ENCODE measurements around the gene TNFRSF1A. TPM values are rescaled to one million over a fixed set of nuclear protein-coding genes. Genes with fewer than 3 reads are reported as not detected.

Gene TNFRSF1A
- total RNA-seq, 1 experiment from 2014 or later: 108 TPM

GRCh38 chr12:6314776-6315175, 27.1 kb downstream of the TNFRSF1A start:
- no peaks in the 10 kb centered on the region for H3K4me1 ChIP-seq (ENCODE audit: control insufficient read depth, insufficient read depth, low read length)
- TF ChIP-seq CTCF (IDR thresholded peaks at IDR 0.05): no peak
- TF ChIP-seq REST (IDR thresholded peaks at IDR 0.05; ENCODE audit: insufficient read depth in 1 of 2, low read depth in 2 of 2, low read length in 1 of 2): no peak
- no peak for TF ChIP-seq TCF7L2 (IDR thresholded peaks at IDR 0.05; ENCODE audit: low read depth, low read length)
- TF ChIP-seq SIN3A (IDR thresholded peaks at IDR 0.05; ENCODE audit: borderline replicate concordance, insufficient read depth, low read depth, low read length): no peak
- TF ChIP-seq POLR2AphosphoS5 (IDR thresholded peaks at IDR 0.05; ENCODE audit: low read depth, low read length): no peak

GRCh38 chr12:6313326-6313940, 28.4 kb downstream of the TNFRSF1A start:
- DNase-seq (ENCODE audit: low read depth, low spot score) (no peak), ATAC-seq (no peak)
- BruUV-seq (replicated peaks): no TSS peak
- no peaks in the 10 kb centered on the region for H3K27me3 ChIP-seq (ENCODE audit: control insufficient read depth, insufficient read depth, low read length)
- H3K4me1 ChIP-seq (ENCODE audit: control insufficient read depth, insufficient read depth, low read length): no peaks in the 10 kb centered on the region
- H3K36me3 ChIP-seq (ENCODE audit: control insufficient read depth, insufficient read depth, low read length): no peaks in the 10 kb centered on the region
- intact Hi-C loops (cut with micrococcal nuclease; ENCODE audit: unreplicated experiment) (no loop called here), in situ Hi-C loops (cut with HindIII; ENCODE audit: low pct_unique_long_range_greater_than_20kb, low sequenced_read_pairs) (no loop called here)
- TF ChIP-seq CTCF (IDR thresholded peaks at IDR 0.05): no peak
- no peak for TF ChIP-seq POLR2AphosphoS5 (IDR thresholded peaks at IDR 0.05; ENCODE audit: low read depth, low read length)
- no peak for TF ChIP-seq REST (IDR thresholded peaks at IDR 0.05; ENCODE audit: insufficient read depth in 1 of 2, low read depth in 2 of 2, low read length in 1 of 2)
- TF ChIP-seq TCF7L2 (IDR thresholded peaks at IDR 0.05; ENCODE audit: low read depth, low read length): no peak
- TF ChIP-seq SIN3A (IDR thresholded peaks at IDR 0.05; ENCODE audit: borderline replicate concordance, insufficient read depth, low read depth, low read length): no peak
- H3K9me3 ChIP-seq (ENCODE audit: control insufficient read depth, insufficient read depth, low read depth, low read length): no peaks in the 10 kb centered on the region
- ChIA-PET CTCF (no interaction called here), POLR2A (interaction anchor here (0.5 kb wide), 1 partner anchor 199 kb away, joined by 4 read pairs; no protein-coding TSS in a partner anchor)
- no peak overlapping the region for H3K4me3 ChIP-seq (ENCODE audit: low read depth in 2 of 2, low read length in 2 of 2)
- no peak overlapping the region for H3K27ac ChIP-seq (ENCODE audit: low read length)

More at GRCh38 chr12:6314776-6315175, 27.1 kb downstream of the TNFRSF1A start:
- Histone ChIP-seq H3K27me3 (ENCODE audit: control insufficient read depth, insufficient read depth, low read length) (no peaks in the 10 kb centered on the region), H3K27ac (ENCODE audit: low read length) (no peak overlapping the region), H3K9me3 (ENCODE audit: control insufficient read depth, insufficient read depth, low read depth, low read length) (no peaks in the 10 kb centered on the region), H3K4me3 (ENCODE audit: low read depth in 2 of 2, low read length in 2 of 2) (no peak overlapping the region), H3K36me3 (ENCODE audit: control insufficient read depth, insufficient read depth, low read length) (no peaks in the 10 kb centered on the region)
- ChIA-PET CTCF (no interaction called here), POLR2A (no interaction called here)
- no TSS peak for BruUV-seq (replicated peaks)
- in situ Hi-C loops (cut with HindIII; ENCODE audit: low pct_unique_long_range_greater_than_20kb, low sequenced_read_pairs): no loop called here
- intact Hi-C loops (cut with micrococcal nuclease; ENCODE audit: unreplicated experiment): no loop called here
- DNase-seq (ENCODE audit: low read depth, low spot score) (no peak), ATAC-seq (no peak)
